GM19023 (cell line): ENCODE measurements around the gene LMO1.

Source experiments
- ATAC-seq: cut with Tn5 transposase; IDR thresholded peaks from one replicate; pipeline ENCODE4 v1.9.1; 2021; ENCODE audit warnings: mild to moderate bottlenecking, moderate library complexity; ENCODE audit not compliant: unreplicated experiment

The LMO1 gene

GRCh38 chr11:8263769-8264410 is at the start of gene LMO1:
Gene LMO1 (minus strand): TSS chr11:8263878. CDS start chr11:8263362, 516 bp downstream.
- ATAC-seq, result no peak

DNA sequence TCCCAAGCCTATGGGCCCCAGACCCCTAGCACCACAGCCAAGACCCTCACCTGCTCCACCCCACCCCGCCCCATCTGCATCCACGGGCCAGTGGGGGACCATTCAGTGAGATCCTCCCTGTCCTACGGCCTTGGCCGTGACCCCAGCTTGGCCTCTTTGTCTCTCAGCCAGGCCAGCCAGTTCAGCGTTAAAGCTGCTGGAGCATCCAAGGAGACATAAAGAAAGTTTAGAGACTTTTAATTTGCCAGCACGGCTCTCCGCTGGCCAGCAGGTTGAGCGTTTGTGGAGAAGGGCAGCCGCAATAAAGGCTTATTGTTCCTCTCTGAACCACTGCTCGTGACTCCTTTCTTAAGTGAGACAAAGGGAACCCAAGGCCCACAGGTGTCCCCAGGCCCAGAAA is 49.3 kb upstream of the LMO1 start:
- ATAC-seq, result no peak

- ATAC-seq, result no peak
These were observed 47.7 kb upstream of the LMO1 start for GRCh38 chr11:8311366-8311765.

- no peak for ATAC-seq
These were observed 47.1 kb upstream of the LMO1 start for GRCh38 chr11:8310743-8311298.

DNA sequence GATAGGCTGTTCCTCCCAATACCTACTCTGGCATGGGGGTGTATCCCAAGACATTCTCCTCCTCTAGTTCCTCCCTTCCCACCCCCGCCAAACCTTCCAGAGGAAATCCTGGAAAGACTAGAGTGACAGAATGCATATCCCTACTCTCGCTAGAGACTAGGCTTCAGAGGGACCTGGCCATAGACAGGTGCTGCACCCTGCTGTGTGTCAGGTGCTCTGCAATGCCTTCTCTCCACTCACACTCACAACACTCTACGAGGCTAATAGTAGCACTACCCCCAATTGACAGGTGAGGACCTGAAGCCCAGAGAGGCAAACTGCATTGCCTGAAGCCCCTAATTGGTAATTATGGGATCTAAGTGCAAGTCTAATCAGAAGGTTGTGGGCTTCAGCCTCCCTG is 46.2 kb upstream of the LMO1 start:
- no peak for ATAC-seq

DNA sequence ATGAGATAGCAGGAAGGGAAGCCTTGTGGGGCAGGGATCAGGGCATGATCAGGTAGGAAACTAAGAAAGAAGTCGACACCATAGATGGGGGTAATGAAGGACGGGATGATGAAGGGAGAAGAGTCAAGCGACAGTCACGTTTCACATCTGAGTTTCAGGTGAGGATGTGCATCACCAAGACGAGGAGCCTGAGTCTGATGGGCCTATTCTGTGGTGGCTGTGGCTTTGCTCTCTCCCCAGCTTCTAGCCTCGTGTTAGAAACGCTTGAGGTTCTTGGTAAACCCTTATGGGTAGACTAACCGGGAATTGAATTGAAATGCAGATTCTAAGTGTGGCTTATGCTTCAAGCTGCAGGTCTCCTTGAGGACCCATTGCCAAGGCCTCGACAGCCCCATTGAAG is 45.6 kb upstream of the LMO1 start:
- no peak for ATAC-seq

DNA sequence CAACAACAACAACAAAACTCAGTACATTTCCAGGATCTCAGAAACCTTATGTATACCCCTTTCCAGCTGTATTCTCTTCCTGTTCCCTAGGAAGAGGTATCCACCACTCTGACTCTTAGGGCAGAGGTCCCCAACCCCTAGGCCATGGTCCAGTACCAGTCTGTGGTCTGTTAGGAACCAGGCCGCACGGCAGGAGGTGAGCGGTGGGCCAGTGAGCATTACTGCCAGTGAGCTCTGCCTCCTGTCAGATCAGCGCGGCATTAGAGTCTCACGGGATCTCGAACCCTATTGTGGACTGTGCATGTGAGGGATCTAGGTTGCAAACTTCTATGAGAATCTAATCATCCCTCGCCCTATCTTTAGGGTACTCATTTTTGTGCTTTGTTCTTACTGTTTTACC is 43.9 kb upstream of the LMO1 start:
- ATAC-seq, result no peak

GRCh38 chr11:8301622-8302021 is 37.9 kb upstream of the LMO1 start:
- no peak for ATAC-seq

DNA sequence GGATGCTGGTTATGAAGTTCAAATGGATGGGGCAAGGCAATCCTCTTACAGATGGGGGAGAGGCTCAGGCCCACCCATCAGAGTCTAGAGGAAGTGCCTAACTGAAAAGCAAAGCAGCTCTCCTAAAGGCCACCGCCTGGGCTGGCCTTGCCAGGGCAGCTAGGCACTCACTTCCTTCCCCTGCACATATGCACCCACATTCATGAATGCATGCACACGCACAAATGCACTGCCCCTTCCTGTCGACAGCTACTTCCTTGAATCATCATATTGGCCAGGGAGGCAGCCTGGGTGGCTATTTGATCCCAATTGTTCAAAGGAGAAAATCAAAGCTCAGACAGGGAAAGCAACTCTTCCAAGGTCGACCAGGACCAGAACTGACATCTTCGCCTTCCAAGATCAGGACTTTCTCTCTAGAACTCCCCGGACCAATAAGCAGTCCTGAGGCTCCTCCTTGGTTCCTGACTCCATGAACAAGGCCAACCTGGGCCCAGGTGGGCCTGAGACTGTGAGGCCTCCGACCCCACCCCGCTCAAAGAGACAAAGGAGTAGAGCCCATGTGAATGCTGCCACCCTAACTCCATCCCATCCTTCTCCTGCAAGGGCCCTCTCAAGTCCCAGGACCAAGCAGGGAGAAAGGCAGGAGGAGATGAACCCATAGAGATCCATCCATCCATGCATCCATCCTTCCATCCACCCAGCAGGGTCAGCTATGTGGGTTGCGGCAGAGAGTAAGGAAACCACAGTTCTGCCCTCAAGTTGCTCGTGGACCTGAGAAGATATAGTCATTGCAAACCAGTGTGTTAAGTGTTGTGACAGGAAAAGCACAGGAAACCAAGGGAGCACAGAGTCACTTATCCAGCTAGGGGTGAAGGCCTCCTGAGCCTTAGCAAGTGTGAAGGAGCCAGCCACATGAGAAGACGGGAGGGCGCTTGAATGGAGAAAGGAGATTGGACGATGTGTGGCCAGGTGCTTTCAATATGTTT is 35.4 kb upstream of the LMO1 start:
- no peak for ATAC-seq

GRCh38 chr11:8297781-8298440 is 34.2 kb upstream of the LMO1 start:
- no peak for ATAC-seq

DNA sequence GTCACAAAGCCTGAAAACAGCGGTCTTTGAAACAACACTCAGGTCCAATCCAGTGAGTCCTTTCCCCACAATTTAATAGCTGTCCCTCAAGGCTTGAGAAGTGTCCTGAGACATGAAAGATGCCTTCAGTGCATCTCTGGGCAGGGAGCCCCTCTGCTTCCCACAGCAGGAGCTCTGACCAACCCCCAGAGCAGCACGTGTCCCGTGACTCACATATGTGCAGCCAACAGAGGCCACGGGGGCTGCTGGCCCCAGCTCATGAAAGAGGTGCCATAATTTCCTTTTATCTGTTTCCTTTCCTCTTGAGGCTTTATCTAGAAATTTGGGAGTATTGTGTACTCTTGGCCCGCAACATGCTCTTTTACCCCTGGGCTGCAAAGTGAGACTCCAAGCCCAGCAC is 33.2 kb upstream of the LMO1 start:
- no peak for ATAC-seq

- no peak for ATAC-seq
These were observed 32.5 kb upstream of the LMO1 start for GRCh38 chr11:8296038-8296649.

- no peak for ATAC-seq
These were observed 30.7 kb upstream of the LMO1 start for GRCh38 chr11:8294251-8294935.

GRCh38 chr11:8293171-8293570 is 29.5 kb upstream of the LMO1 start:
- no peak for ATAC-seq

GRCh38 chr11:8292351-8292750 is 28.7 kb upstream of the LMO1 start:
- ATAC-seq, result no peak

GRCh38 chr11:8291421-8292350 is 28.0 kb upstream of the LMO1 start:
- no peak for ATAC-seq

GRCh38 chr11:8290081-8290810 is 26.6 kb upstream of the LMO1 start:
- ATAC-seq, result no peak

DNA sequence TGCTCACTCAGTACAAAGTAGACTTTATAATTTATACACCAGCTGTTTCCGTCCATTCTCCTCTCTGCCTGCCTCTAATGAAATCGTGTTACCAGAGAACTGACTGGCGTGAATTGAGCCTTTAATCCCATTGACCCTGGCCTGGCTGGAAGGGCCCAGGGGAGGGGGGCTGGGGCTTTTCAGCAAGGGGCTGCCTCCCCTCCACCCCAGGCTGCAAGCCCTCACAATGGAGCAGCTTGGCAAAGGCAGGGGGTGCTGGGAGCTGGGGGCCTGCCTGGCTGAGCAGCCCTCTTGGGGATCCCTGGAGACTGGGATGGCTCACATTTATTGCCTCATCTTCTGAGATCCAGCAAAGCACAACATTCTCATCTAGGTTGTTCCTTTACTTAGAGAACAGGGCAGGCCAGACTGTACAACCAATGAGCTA is 25.8 kb upstream of the LMO1 start:
- no peak for ATAC-seq
